ENCODE measurements around the gene FGD2. TPM values are rescaled to one million over a fixed set of nuclear protein-coding genes. Genes with fewer than 3 reads are reported as not detected.
A peak's percentile ranks its signal among the peaks of the same experiment; 100 is the strongest.

The FGD2 gene
- total and polyA plus RNA-seq, 9 of the 15 experiments (the other 6 are each of a cell fraction or from before 2014, with no cell fraction given), result 0.09 TPM; not detected in 8

DNA sequence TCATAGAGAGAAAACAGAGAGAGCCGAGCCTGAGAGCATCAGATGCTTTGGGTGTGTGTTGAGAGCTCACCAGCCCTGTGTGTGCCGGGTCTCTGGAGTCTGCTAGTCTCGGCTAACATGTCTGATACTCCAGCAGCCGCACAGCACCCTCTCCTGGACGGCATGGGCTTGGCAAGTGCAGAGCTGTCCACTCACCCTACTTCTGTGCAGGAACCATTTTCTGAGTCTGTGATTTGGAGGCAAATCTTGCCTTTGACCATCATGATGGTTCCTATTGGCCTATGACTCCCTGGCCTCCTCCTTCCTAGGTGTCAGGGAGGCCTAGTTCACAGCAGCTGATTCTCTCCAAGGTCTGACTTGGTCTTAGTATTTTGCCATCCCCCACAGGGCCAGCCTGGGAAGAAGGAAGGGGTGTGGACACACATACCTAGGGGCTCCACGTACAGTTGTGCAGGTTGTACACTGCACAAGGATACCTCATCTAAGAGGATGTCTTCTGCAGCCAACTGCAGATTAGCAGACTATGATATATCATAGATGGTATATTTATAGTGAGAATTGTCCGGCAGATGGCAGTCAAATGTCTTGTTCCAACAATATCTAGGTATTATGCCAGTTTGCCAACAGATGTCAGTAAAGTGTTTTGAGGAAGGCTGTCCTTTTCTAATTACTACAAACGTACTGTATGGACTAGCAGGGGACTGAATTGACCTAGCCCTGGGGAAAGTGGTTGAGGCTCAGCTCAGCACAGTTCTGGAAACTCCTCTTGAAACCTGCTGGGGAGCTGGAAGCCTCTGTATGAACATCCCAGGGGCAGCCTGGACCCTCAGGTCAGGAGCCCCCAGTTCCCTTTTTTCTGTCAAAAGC is 13.0 kb downstream of the FGD2 start (continued):
- TF ChIP-seq NR2C2 (CRISPR knock-in tag; IDR thresholded peaks at IDR 0.05) (peak; percentile 85), NR2C2 (tag; IDR thresholded peaks at IDR 0.05) (no peak), SP2 (IDR thresholded peaks at IDR 0.05; ENCODE audit: extremely low read depth, low read depth, low read length, poor library complexity, severe bottlenecking) (no peak), HIVEP1 (CRISPR knock-in tag; IDR thresholded peaks at IDR 0.05) (no peak), TCF7L2 (IDR thresholded peaks at IDR 0.05; ENCODE audit: low read depth, low read length) (no peak), JUNB (CRISPR knock-in tag; conservative IDR thresholded peaks at IDR 0.05) (no peak), HSF4 (CRISPR knock-in tag; IDR thresholded peaks at IDR 0.05; ENCODE audit: borderline replicate concordance) (no peak), TEAD2 (tag; IDR thresholded peaks at IDR 0.05) (no peak), MED1 (CRISPR knock-in tag; IDR thresholded peaks at IDR 0.05; ENCODE audit: borderline replicate concordance) (no peak), KLF16 (IDR thresholded peaks at IDR 0.05) (0 out of 2 replicates have a peak, but pooled peaks have one; percentile 28), CBFA2T2 (conservative IDR thresholded peaks at IDR 0.05) (no peak), FOXA3 (CRISPR knock-in tag; conservative IDR thresholded peaks at IDR 0.05 in 1 of 2, IDR thresholded peaks at IDR 0.05 in 1 of 2) (no peak), NFRKB (IDR thresholded peaks at IDR 0.05; ENCODE audit: low read depth) (no peak), TARDBP (IDR thresholded peaks at IDR 0.05) (no peak), STAT5A (IDR thresholded peaks at IDR 0.05; ENCODE audit: borderline replicate concordance, low read length) (no peak), MCM2 (IDR thresholded peaks at IDR 0.05; ENCODE audit: low read depth) (no peak), RUNX1 (IDR thresholded peaks at IDR 0.05; ENCODE audit: low read depth) (0 out of 2 replicates have a peak, but pooled peaks have one; percentile 74), KDM1A (IDR thresholded peaks at IDR 0.05) (peak in 1 of 2 experiments; percentile 66; a peak in 2 of 4 replicates), ZNF175 (CRISPR knock-in tag; IDR thresholded peaks at IDR 0.05; ENCODE audit: low read depth) (no peak), SMARCB1 (IDR thresholded peaks at IDR 0.05; ENCODE audit: insufficient read length, low read depth) (no peak), RBFOX2 (IDR thresholded peaks at IDR 0.05; ENCODE audit: low read depth, low read length) (no peak), ZNF584 (CRISPR knock-in tag; IDR thresholded peaks at IDR 0.05; ENCODE audit: low read depth) (no peak), CHCHD3 (CRISPR knock-in tag; IDR thresholded peaks at IDR 0.05) (no peak), NELFE (IDR thresholded peaks at IDR 0.05; ENCODE audit: insufficient read depth, insufficient read length) (no peak), GABPA (tag; conservative IDR thresholded peaks at IDR 0.05; ENCODE audit: low read depth) (no peak)
- TF ChIP-seq, protein P1, sequence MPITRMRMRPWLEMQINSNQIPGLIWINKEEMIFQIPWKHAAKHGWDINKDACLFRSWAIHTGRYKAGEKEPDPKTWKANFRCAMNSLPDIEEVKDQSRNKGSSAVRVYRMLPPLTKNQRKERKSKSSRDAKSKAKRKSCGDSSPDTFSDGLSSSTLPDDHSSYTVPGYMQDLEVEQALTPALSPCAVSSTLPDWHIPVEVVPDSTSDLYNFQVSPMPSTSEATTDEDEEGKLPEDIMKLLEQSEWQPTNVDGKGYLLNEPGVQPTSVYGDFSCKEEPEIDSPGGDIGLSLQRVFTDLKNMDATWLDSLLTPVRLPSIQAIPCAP (CRISPR knock-in tag; IDR thresholded peaks at IDR 0.05; ENCODE audit: borderline replicate concordance), result no peak
- TF ChIP-seq, protein P2, sequence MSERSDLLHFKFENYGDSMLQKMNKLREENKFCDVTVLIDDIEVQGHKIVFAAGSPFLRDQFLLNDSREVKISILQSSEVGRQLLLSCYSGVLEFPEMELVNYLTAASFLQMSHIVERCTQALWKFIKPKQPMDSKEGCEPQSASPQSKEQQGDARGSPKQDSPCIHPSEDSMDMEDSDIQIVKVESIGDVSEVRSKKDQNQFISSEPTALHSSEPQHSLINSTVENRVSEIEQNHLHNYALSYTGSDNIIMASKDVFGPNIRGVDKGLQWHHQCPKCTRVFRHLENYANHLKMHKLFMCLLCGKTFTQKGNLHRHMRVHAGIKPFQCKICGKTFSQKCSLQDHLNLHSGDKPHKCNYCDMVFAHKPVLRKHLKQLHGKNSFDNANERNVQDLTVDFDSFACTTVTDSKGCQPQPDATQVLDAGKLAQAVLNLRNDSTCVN (CRISPR knock-in tag; IDR thresholded peaks at IDR 0.05), result no peak
- TF ChIP-seq, protein P3, sequence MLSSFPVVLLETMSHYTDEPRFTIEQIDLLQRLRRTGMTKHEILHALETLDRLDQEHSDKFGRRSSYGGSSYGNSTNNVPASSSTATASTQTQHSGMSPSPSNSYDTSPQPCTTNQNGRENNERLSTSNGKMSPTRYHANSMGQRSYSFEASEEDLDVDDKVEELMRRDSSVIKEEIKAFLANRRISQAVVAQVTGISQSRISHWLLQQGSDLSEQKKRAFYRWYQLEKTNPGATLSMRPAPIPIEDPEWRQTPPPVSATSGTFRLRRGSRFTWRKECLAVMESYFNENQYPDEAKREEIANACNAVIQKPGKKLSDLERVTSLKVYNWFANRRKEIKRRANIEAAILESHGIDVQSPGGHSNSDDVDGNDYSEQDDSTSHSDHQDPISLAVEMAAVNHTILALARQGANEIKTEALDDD (IDR thresholded peaks at IDR 0.05), result peak; percentile 77; the same call in 1 of the 2 replicates
